ENCODE results near the gene MBLAC1. TPM values are rescaled to one million over a fixed set of nuclear protein-coding genes. Genes with fewer than 3 reads are reported as not detected.
A peak's percentile ranks its signal among the peaks of the same experiment; 100 is the strongest.

The MBLAC1 gene
- total and polyA plus RNA-seq, 5 donors, result 3.0 to 4.6 (median 4.1) TPM

- Histone ChIP-seq H3K4me3 (ENCODE audit: low read length) (no peak overlapping the region), H3K4me1 (ENCODE audit: control insufficient read depth, insufficient read depth, low read length) (no peaks in the 10 kb centered on the region), H3K27ac (ENCODE audit: low read length) (peak overlapping the region; percentile 21), H3K9me3 (ENCODE audit: control insufficient read depth, low read length) (no peaks in the 10 kb centered on the region), H3K27me3 (ENCODE audit: control insufficient read depth, insufficient read depth) (no peaks in the 10 kb centered on the region)
- ATAC-seq, result no peak
- peak in 2 of 3 donors; percentile 43 to 61 for DNase-seq
- WGBS, result 81% methylated on average over 16 of the region's 16 CpGs
- intact Hi-C loops (cut with DNase I), result no loop called here
Observed at GRCh38 chr7:100156331-100157068, 29.7 kb downstream of the MBLAC1 start.

- H3K27me3 ChIP-seq (ENCODE audit: control insufficient read depth, insufficient read depth), result no peaks in the 10 kb centered on the region
- H3K27ac ChIP-seq (ENCODE audit: low read length), result peak overlapping the region; percentile 21
- DNase-seq (no peak), ATAC-seq (no peak)
- intact Hi-C loops (cut with DNase I), result no loop called here
- WGBS, result 73% methylated on average over 5 of the region's 5 CpGs
- H3K4me1 ChIP-seq (ENCODE audit: control insufficient read depth, insufficient read depth, low read length), result no peaks in the 10 kb centered on the region
- H3K4me3 ChIP-seq (ENCODE audit: low read length), result no peak overlapping the region
- H3K9me3 ChIP-seq (ENCODE audit: control insufficient read depth, low read length), result no peaks in the 10 kb centered on the region
Observed at GRCh38 chr7:100157069-100157333, 30.2 kb downstream of the MBLAC1 start.

- ATAC-seq (peak; percentile 1 to 9), DNase-seq (peak in 2 of 3 donors; percentile 30 to 67)
- Histone ChIP-seq H3K27ac (ENCODE audit: low read length) (peak overlapping the region; percentile 21), H3K4me3 (ENCODE audit: low read length) (peak overlapping the region; percentile 69), H3K9me3 (ENCODE audit: control insufficient read depth, low read length) (no peaks in the 10 kb centered on the region), H3K27me3 (ENCODE audit: control insufficient read depth, insufficient read depth) (no peaks in the 10 kb centered on the region), H3K4me1 (ENCODE audit: control insufficient read depth, insufficient read depth, low read length) (no peaks in the 10 kb centered on the region)
- intact Hi-C loops (cut with DNase I), result no loop called here
- WGBS, result 17% methylated on average over 32 of the region's 32 CpGs
Observed at GRCh38 chr7:100157334-100158228, 30.8 kb downstream of the MBLAC1 start.

DNA sequence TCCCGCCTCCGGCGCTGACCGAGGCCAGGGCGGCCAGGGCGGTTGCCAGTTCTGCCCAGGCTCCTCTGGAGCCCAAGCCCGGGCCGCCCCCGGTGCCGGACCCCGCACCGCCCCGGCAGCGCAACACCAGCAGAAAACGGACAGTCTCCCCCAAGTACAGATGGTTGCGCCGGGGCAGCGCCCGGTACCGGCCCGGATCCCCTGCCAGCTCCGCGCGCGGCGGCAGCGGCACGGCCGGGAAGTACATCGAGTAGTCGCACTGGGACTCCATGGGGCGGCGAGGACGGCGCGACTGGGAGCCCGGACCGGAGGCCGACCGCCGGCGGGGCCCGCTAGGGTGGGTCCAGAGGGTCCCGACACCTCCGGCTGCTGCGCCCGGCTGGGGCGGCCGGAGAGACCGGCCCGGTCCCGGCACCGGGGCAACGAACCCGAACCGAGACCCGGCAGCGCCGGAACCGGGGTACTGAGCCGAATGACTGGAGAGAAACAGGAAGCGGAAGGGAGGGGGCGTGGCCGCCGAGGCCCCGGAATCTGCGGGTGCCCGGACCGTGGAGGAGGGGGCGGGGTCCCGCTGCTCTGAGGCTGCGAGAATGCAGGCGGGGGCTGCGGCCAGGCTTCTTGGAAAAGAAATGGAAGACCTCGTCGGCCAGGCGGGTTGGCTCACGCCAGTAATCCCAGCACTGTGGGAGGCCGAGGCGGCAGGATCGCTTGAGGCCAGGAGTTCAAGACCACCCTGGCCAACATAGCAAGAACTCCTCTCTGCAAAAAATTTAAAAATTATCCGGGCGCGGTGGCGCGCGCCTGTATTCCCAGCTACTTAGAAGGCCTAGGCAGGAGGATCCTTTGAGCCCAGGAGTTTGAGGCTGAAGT, 31.7 kb downstream of the MBLAC1 start, which contains the start of gene TRAPPC14:
TSS of gene TRAPPC14 (minus strand) at position 495 of the 870 bp plus-strand sequence. CDS start at position 271, 224 bp downstream.
- ATAC-seq (peak; percentile 92 to 93), DNase-seq (peak; percentile 96 to 99 (median 98))
- no peaks in the 10 kb centered on the region for H3K27me3 ChIP-seq (ENCODE audit: control insufficient read depth, insufficient read depth)
- H3K9me3 ChIP-seq (ENCODE audit: control insufficient read depth, low read length), result no peaks in the 10 kb centered on the region
- H3K4me3 ChIP-seq (ENCODE audit: low read length), result peak within 1 kb of the TSS; percentile 69
- peak within 1 kb of the TSS; percentile 13 for H3K27ac ChIP-seq (ENCODE audit: low read length)
- intact Hi-C loops (cut with DNase I), result no loop called here
- no peaks in the 10 kb centered on the region for H3K4me1 ChIP-seq (ENCODE audit: control insufficient read depth, insufficient read depth, low read length)
- WGBS, result 1% methylated on average over 87 of the region's 87 CpGs

- no peak for ATAC-seq
- DNase-seq, result no peak
- H3K27ac ChIP-seq (ENCODE audit: low read length), result peak overlapping the region; percentile 13
Observed at GRCh38 chr7:100159099-100159623, 32.4 kb downstream of the MBLAC1 start.

DNA sequence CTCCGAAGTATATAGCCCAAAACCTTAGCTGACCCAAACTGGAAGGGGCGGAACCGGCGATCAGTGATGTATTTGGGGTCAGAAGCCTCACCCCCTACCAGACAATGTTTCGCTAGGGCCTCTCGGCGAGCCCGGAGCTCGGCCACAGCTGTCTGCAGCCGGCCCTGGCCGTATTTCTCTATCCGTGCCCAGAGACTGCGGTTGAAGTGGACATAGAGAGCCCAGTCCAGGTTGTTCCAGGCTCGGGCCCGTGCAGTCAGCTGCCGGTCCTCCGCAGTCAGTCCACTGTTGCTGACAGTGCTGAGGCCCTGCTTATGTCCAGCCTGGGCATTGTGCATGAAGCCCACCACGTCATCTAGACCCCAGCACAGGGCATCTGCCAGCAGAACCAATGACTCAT, 33.3 kb downstream of the MBLAC1 start:
- Histone ChIP-seq H3K9me3 (ENCODE audit: control insufficient read depth, low read length) (no peaks in the 10 kb centered on the region), H3K27me3 (ENCODE audit: control insufficient read depth, insufficient read depth) (no peaks in the 10 kb centered on the region), H3K4me1 (ENCODE audit: control insufficient read depth, insufficient read depth, low read length) (no peaks in the 10 kb centered on the region), H3K27ac (ENCODE audit: low read length) (no peak overlapping the region), H3K4me3 (ENCODE audit: low read length) (no peak overlapping the region)
- DNase-seq (peak in 1 of 3 donors; percentile 41), ATAC-seq (no peak)
- WGBS, result 91% methylated on average over 18 of the region's 18 CpGs
- intact Hi-C loops (cut with DNase I), result no loop called here

More at GRCh38 chr7:100159099-100159623, 32.4 kb downstream of the MBLAC1 start:
- Histone ChIP-seq H3K27me3 (ENCODE audit: control insufficient read depth, insufficient read depth) (no peaks in the 10 kb centered on the region), H3K4me3 (ENCODE audit: low read length) (peak overlapping the region; percentile 69), H3K4me1 (ENCODE audit: control insufficient read depth, insufficient read depth, low read length) (no peaks in the 10 kb centered on the region), H3K9me3 (ENCODE audit: control insufficient read depth, low read length) (no peaks in the 10 kb centered on the region)
- 58% methylated on average over 7 of the region's 7 CpGs for WGBS
- intact Hi-C loops (cut with DNase I), result no loop called here

DNA sequence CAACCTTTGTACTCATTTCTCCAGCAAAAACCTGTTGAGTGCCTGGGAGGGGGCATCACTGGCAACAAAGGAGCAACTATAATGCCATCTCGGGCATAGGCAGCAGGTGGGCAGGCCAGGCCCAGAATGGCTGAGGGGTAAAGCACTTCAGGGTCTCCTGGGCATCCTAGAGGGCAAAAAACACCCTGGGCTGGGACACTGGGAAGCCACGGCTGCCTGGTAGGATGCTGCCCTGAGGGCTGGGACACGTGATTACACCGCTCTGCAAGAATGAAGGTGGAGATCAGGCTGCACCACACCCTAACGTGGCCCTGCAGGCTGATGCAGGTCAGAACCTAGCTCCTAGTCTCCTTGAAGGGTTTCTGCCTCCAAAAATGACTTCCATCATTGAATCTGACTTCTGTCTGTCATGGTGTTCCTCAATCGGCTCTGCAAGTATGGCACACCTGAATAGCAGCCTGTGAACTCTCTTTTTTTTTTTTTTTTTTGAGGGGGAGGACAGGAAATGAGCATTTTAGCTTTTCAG, 36.3 kb downstream of the MBLAC1 start:
- intact Hi-C loops (cut with DNase I), result no loop called here
- Histone ChIP-seq H3K27ac (ENCODE audit: low read length) (no peak overlapping the region), H3K27me3 (ENCODE audit: control insufficient read depth, insufficient read depth) (no peaks in the 10 kb centered on the region), H3K9me3 (ENCODE audit: control insufficient read depth, low read length) (no peaks in the 10 kb centered on the region), H3K4me3 (ENCODE audit: low read length) (no peak overlapping the region), H3K4me1 (ENCODE audit: control insufficient read depth, insufficient read depth, low read length) (peaks cover 3% of the 10 kb centered on the region)
- ATAC-seq (no peak), DNase-seq (no peak)
- 74% methylated on average over 6 of the region's 6 CpGs for WGBS

- H3K4me1 ChIP-seq (ENCODE audit: control insufficient read depth, insufficient read depth, low read length), result peaks cover 3% of the 10 kb centered on the region
- 89% methylated on average over 5 of the region's 5 CpGs for WGBS
- intact Hi-C loops (cut with DNase I), result no loop called here
- no peak overlapping the region for H3K4me3 ChIP-seq (ENCODE audit: low read length)
- no peak overlapping the region for H3K27ac ChIP-seq (ENCODE audit: low read length)
- DNase-seq (no peak), ATAC-seq (no peak)
- H3K27me3 ChIP-seq (ENCODE audit: control insufficient read depth, insufficient read depth), result no peaks in the 10 kb centered on the region
- no peaks in the 10 kb centered on the region for H3K9me3 ChIP-seq (ENCODE audit: control insufficient read depth, low read length)
Observed at GRCh38 chr7:100163871-100164270, 37.1 kb downstream of the MBLAC1 start.

- Histone ChIP-seq H3K9me3 (ENCODE audit: control insufficient read depth, low read length) (no peaks in the 10 kb centered on the region), H3K4me1 (ENCODE audit: control insufficient read depth, insufficient read depth, low read length) (peaks cover 3% of the 10 kb centered on the region), H3K4me3 (ENCODE audit: low read length) (no peak overlapping the region), H3K27me3 (ENCODE audit: control insufficient read depth, insufficient read depth) (no peaks in the 10 kb centered on the region), H3K27ac (ENCODE audit: low read length) (no peak overlapping the region)
- intact Hi-C loops (cut with DNase I), result no loop called here
- ATAC-seq, result no peak
- WGBS, result 79% methylated on average over 16 of the region's 16 CpGs
- no peak for DNase-seq
Observed at GRCh38 chr7:100166317-100166940, 39.7 kb downstream of the MBLAC1 start.
